IMR-90 (cell line): ENCODE measurements around the gene ZNF385B. TPM values are rescaled to one million over a fixed set of nuclear protein-coding genes. Genes with fewer than 3 reads are reported as not detected.

Experiments
- ATAC-seq: fragments of 200-7000 bp; cut with Tn5 transposase; 2 replicates; pipeline ENCODE4 v1.9.1; 2020; ENCODE audit warnings: low read depth, mild to moderate bottlenecking, moderate library complexity
- BruUV-seq: library from RNA; stranded (reverse); fragments of 400-500 nt; replicated peaks from 2 replicates; lab custom pipeline; 2021; lab: Mats Ljungman, UMichigan
- CTCF ChIA-PET: fragments of 300-600 bp; formaldehyde crosslinking; extraction: SDS; loops from one replicate; lab custom pipeline; 2021; ENCODE audit warnings: antibody characterized with exemption; lab: Yijun Ruan, JAX
- POLR2A ChIA-PET: fragments of 300-600 bp; sonication (Branson Sonifier 250); formaldehyde crosslinking; loops from one replicate; lab custom pipeline; 2022; ENCODE audit warnings: antibody characterized with exemption; ENCODE audit not compliant: unreplicated experiment; lab: Charles Lee
- DNase-seq: peaks from one replicate; pipeline ENCODE4 v3.0.0; 2013
- H2AFZ ChIP-seq: replicated peaks from 2 replicates; pipeline ENCODE3; 2013; ENCODE audit warnings: low read length, mild to moderate bottlenecking; ENCODE audit not compliant: poor library complexity
- H2AK5ac ChIP-seq: 2 replicates; pipeline ENCODE4 v1.6.1; 2013; ENCODE audit warnings: low read depth, low read length, inconsistent platforms
- H2AK9ac ChIP-seq: replicated peaks from 2 replicates; pipeline ENCODE3; 2013; ENCODE audit warnings: mild to moderate bottlenecking, low read depth, low read length, moderate library complexity; ENCODE audit not compliant: poor library complexity
- H2BK120ac ChIP-seq: 2 replicates; pipeline ENCODE4 v1.6.1; 2013; ENCODE audit warnings: low read depth, low read length, inconsistent platforms
- H2BK15ac ChIP-seq: 3 replicates; pipeline ENCODE4 v1.6.1; 2013; ENCODE audit warnings: low read depth, low read length, inconsistent platforms
- H2BK20ac ChIP-seq: 2 replicates; pipeline ENCODE4 v1.6.1; 2013; ENCODE audit warnings: low read depth, mild to moderate bottlenecking, inconsistent platforms, low read length, moderate library complexity
- H2BK5ac ChIP-seq: 2 replicates; pipeline ENCODE4 v1.6.1; 2013; ENCODE audit warnings: mild to moderate bottlenecking, low read depth, low read length, inconsistent platforms; ENCODE audit not compliant: poor library complexity, severe bottlenecking
- H3K14ac ChIP-seq: replicated peaks from 2 replicates; pipeline ENCODE4 v1.6.1; 2013; ENCODE audit warnings: low read depth, low read length, inconsistent platforms
- H3K18ac ChIP-seq: 2 replicates; pipeline ENCODE4 v1.6.1; 2013; ENCODE audit warnings: low read depth, low read length, control low read depth
- H3K23ac ChIP-seq: 2 replicates; pipeline ENCODE4 v1.6.1; 2013; ENCODE audit warnings: low read depth, low read length, inconsistent platforms
- H3K27ac ChIP-seq: 2 replicates; pipeline ENCODE4 v1.5.1; 2013; ENCODE audit warnings: mild to moderate bottlenecking, control low read depth, low read length; ENCODE audit not compliant: insufficient read depth
- H3K27me3 ChIP-seq: 2 replicates; pipeline ENCODE4 v1.6.1; 2013; ENCODE audit warnings: low read length; ENCODE audit not compliant: control insufficient read depth, insufficient read depth
- H3K36me3 ChIP-seq: 2 replicates; pipeline ENCODE4 v1.6.1; 2013; ENCODE audit warnings: low read length, mixed read lengths; ENCODE audit not compliant: control insufficient read depth, insufficient read depth
- H3K4ac ChIP-seq: 2 replicates; pipeline ENCODE4 v1.6.1; 2013; ENCODE audit warnings: low read depth, low read length, inconsistent platforms
- H3K4me1 ChIP-seq: 2 replicates; pipeline ENCODE4 v1.6.1; 2013; ENCODE audit warnings: low read length, mixed read lengths; ENCODE audit not compliant: control insufficient read depth, insufficient read depth
- H3K4me2 ChIP-seq: 2 replicates; pipeline ENCODE4 v1.6.1; 2013; ENCODE audit warnings: low read depth, mild to moderate bottlenecking, control low read depth, low read length, moderate library complexity
- H3K4me3 ChIP-seq: 2 replicates; pipeline ENCODE4 v1.5.1; 2013; ENCODE audit warnings: low read depth, mild to moderate bottlenecking, control low read depth, low read length, moderate library complexity; ENCODE audit not compliant: insufficient read depth
- H3K56ac ChIP-seq: 2 replicates; pipeline ENCODE4 v1.6.1; 2013; ENCODE audit warnings: low read length, inconsistent platforms; ENCODE audit not compliant: insufficient read depth; ENCODE audit errors: extremely low read depth
- H3K79me1 ChIP-seq, 2 experiments: 2 replicates each; pipeline ENCODE4 v1.6.1; 2013; ENCODE audit warnings: low read length in 2 of 2, inconsistent platforms in 1 of 2, low read depth in 1 of 2
- H3K9ac ChIP-seq: 2 replicates; pipeline ENCODE4 v1.6.1; 2013; ENCODE audit warnings: low read depth, low read length, control low read depth
- H3K9me1 ChIP-seq: 2 replicates; pipeline ENCODE4 v1.6.1; 2013; ENCODE audit warnings: low read length, inconsistent platforms; ENCODE audit not compliant: insufficient read depth
- H3K9me3 ChIP-seq: 2 replicates; pipeline ENCODE4 v1.6.1; 2013; ENCODE audit warnings: low read length; ENCODE audit not compliant: control insufficient read depth, insufficient read depth
- H4K20me1 ChIP-seq: 2 replicates; pipeline ENCODE4 v1.6.1; 2013; ENCODE audit warnings: low read length, inconsistent platforms; ENCODE audit not compliant: insufficient read depth
- H4K5ac ChIP-seq: 2 replicates; pipeline ENCODE4 v1.6.1; 2013; ENCODE audit warnings: mild to moderate bottlenecking, low read depth, low read length, control low read depth
- H4K8ac ChIP-seq, 2 experiments: 2 replicates each; pipeline ENCODE4 v1.6.1; 2013; ENCODE audit warnings: low read depth in 2 of 2, low read length in 2 of 2, control low read depth in 1 of 2, inconsistent platforms in 1 of 2
- H4K91ac ChIP-seq: 2 replicates; pipeline ENCODE4 v1.6.1; 2013; ENCODE audit warnings: low read depth, low read length, inconsistent platforms; ENCODE audit not compliant: insufficient read depth
- BHLHE40 ChIP-seq: fragments of 150-350 bp; IDR thresholded peaks from 2 replicates; pipeline ENCODE4 v1.6.1; 2016; ENCODE audit warnings: mild to moderate bottlenecking, low read depth, low read length
- CEBPB ChIP-seq: IDR thresholded peaks from 2 replicates; pipeline ENCODE4 v1.6.1; 2012; ENCODE audit warnings: low read depth, low read length, improper control_type of control experiment
- CHD1 ChIP-seq: IDR thresholded peaks from 2 replicates; pipeline ENCODE4 v1.6.1; 2012; ENCODE audit warnings: low read depth, low read length, improper control_type of control experiment
- FOS ChIP-seq: fragments of 150-350 bp; IDR thresholded peaks from 2 replicates; pipeline ENCODE4 v1.6.1; 2016; ENCODE audit warnings: low read depth, low read length
- MAFK ChIP-seq: IDR thresholded peaks from 2 replicates; pipeline ENCODE4 v1.6.1; 2012; ENCODE audit warnings: low read depth, low read length, improper control_type of control experiment
- MAZ ChIP-seq: IDR thresholded peaks from 2 replicates; pipeline ENCODE4 v1.6.1; 2012; ENCODE audit warnings: low read depth, mild to moderate bottlenecking, low read length, improper control_type of control experiment, moderate library complexity, borderline replicate concordance
- MXI1 ChIP-seq: IDR thresholded peaks from 2 replicates; pipeline ENCODE4 v1.6.1; 2012; ENCODE audit warnings: low read depth, mild to moderate bottlenecking, low read length, moderate library complexity, borderline replicate concordance
- NFE2L2 ChIP-seq: fragments of 150-350 bp; IDR thresholded peaks from 2 replicates; pipeline ENCODE4 v1.6.1; 2016; ENCODE audit warnings: low read depth, mild to moderate bottlenecking, low read length
- POLR2A ChIP-seq: IDR thresholded peaks from 2 replicates; pipeline ENCODE4 v1.6.1; 2012; ENCODE audit warnings: mild to moderate bottlenecking, low read depth, low read length
- RAD21 ChIP-seq: IDR thresholded peaks from 2 replicates; pipeline ENCODE4 v1.6.1; 2012; ENCODE audit warnings: low read length, improper control_type of control experiment
- RCOR1 ChIP-seq: IDR thresholded peaks from 2 replicates; pipeline ENCODE4 v1.6.1; 2012; ENCODE audit warnings: mild to moderate bottlenecking, low read length, improper control_type of control experiment; ENCODE audit not compliant: insufficient replicate concordance
- RFX5 ChIP-seq: IDR thresholded peaks from 2 replicates; pipeline ENCODE4 v1.8.0; 2012; ENCODE audit warnings: low read depth, mild to moderate bottlenecking, low read length, moderate library complexity
- SMC3 ChIP-seq: fragments of 150-350 bp; IDR thresholded peaks from 2 replicates; pipeline ENCODE4 v1.6.1; 2016; ENCODE audit warnings: low read depth, mild to moderate bottlenecking, antibody characterized with exemption, low read length, moderate library complexity
- WGBS, 2 experiments: methylation state at CpG; one replicate each; pipeline versions ENCODE4 v1.1.5 to v1.1.7; 2013; ENCODE audit warnings: missing lambda C conversion rate in 2 of 2; ENCODE audit not compliant: insufficient read length in 1 of 2; ENCODE audit errors: extremely low coverage in 2 of 2; 5-methylcytosine and 5-hydroxymethylcytosine counted together
- dilution Hi-C: fragments of 300-500 bp; cut with HindIII; formaldehyde crosslinking; loops from one replicate; pipeline ENCODE4 v1.14.3; 2018; ENCODE audit warnings: low sequenced_read_pairs; ENCODE audit not compliant: unreplicated experiment
- in situ Hi-C: fragments of 300-500 bp; cut with MboI; formaldehyde crosslinking; loops from 3 replicates; pipeline ENCODE4 v1.14.3; 2019; ENCODE audit warnings: low sequenced_read_pairs, inconsistent platforms, mixed read lengths
- intact Hi-C: fragments of 100-400 bp; cut with micrococcal nuclease; formaldehyde crosslinking; loops from 2 replicates; pipeline ENCODE4 v1.10.0; 2022
- polyA plus RNA-seq, 3 experiments: library from polyadenylated mRNA; depleted of rRNA; stranded (reverse); fragments of >200 nt; gene quantifications; 2 replicates each; pipeline ENCODE4 v1.2.3, GENCODE V29; 2012; ENCODE audit warnings: low replicate concordance in 1 of 3
- total RNA-seq: library from RNA; depleted of rRNA; stranded (reverse); fragments of >200 nt; gene quantifications from 2 replicates; pipeline ENCODE4 v1.2.3, GENCODE V29; 2012
- TF ChIP-seq, protein P1 (sequence below): fragments of 150-350 bp; IDR thresholded peaks from 2 replicates; pipeline ENCODE4 v1.6.1; 2016; ENCODE audit warnings: low read depth, mild to moderate bottlenecking, low read length, moderate library complexity, borderline replicate concordance
- TF ChIP-seq, protein P2 (sequence below): fragments of 150-350 bp; IDR thresholded peaks from 2 replicates; pipeline ENCODE4 v1.6.1; 2017; ENCODE audit warnings: mild to moderate bottlenecking, antibody characterized with exemption, low read length, low read depth
- TF ChIP-seq, protein P3 (sequence below): conservative IDR thresholded peaks from 2 replicates; pipeline ENCODE4 v1.5.1; 2012; ENCODE audit warnings: mild to moderate bottlenecking, low read depth, low read length, improper control_type of control experiment

ZNF385B gene
- total and polyA plus RNA-seq, 2 of the 4 experiments (the other 2 are of a cell fraction): not detected

DNA sequence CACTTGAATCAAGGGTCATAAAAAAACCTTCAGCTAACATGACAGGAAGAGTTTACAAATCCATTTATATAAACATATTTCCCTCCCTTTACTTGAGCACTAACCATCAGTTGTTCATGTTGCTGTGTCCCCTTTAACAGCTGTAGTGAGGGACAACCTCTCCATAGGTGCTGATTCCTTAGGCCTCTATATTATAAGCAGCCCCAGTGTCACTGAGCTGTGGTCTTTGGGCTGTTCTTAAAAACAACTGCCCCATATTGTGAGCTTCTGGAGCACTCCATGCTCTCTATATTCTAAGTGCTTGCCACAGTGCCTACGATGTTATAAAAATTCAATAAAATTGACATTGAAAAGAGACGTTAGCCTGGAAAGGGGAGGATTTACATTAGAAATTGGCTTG lies 175.3 kb downstream of the ZNF385B start:
- in situ Hi-C loops: no loop called here

More for the DNA sequence above, 175.3 kb downstream of the ZNF385B start:
- Histone ChIP-seq H2BK15ac (no peak overlapping the region), H4K8ac (no peak overlapping the region), H3K4me3 (no peak overlapping the region), H2BK5ac (no peak overlapping the region), H3K9ac (no peak overlapping the region), H2BK20ac (no peak overlapping the region), H3K4me1 (peaks cover 2% of the 10 kb centered on the region), H3K4me2 (no peak overlapping the region), H3K18ac (no peak overlapping the region), H2BK120ac (no peak overlapping the region), H3K56ac (no peak overlapping the region), H3K14ac (no peak overlapping the region), H4K20me1 (no peaks in the 10 kb centered on the region), H3K27me3 (no peaks in the 10 kb centered on the region), H2AK9ac (no peak overlapping the region), H2AK5ac (no peak overlapping the region), H4K5ac (no peak overlapping the region), H3K9me1 (no peaks in the 10 kb centered on the region), H3K79me1 (no peaks in the 10 kb centered on the region), H3K9me3 (no peaks in the 10 kb centered on the region), H4K91ac (no peak overlapping the region), H2AFZ (no peak overlapping the region), H3K23ac (no peak overlapping the region), H3K4ac (no peak overlapping the region), H3K27ac (no peak overlapping the region), H3K36me3 (no peaks in the 10 kb centered on the region)
- POLR2A ChIA-PET: no interaction called here
- WGBS, 2 experiments: no CpG with 5 or more reads among the region's 2 CpGs
- intact Hi-C loops (no loop called here), dilution Hi-C loops (no loop called here)
- no TSS peak for BruUV-seq
- DNase-seq (no peak), ATAC-seq (no peak)
- CTCF ChIA-PET: no interaction called here
- TF ChIP-seq RCOR1 (no peak), RFX5 (no peak), CHD1 (no peak), MXI1 (no peak), POLR2A (no peak), FOS (no peak), RAD21 (no peak), CEBPB (no peak), SMC3 (no peak), MAFK (no peak), BHLHE40 (no peak), NFE2L2 (no peak), MAZ (no peak)
- TF ChIP-seq, protein P1, sequence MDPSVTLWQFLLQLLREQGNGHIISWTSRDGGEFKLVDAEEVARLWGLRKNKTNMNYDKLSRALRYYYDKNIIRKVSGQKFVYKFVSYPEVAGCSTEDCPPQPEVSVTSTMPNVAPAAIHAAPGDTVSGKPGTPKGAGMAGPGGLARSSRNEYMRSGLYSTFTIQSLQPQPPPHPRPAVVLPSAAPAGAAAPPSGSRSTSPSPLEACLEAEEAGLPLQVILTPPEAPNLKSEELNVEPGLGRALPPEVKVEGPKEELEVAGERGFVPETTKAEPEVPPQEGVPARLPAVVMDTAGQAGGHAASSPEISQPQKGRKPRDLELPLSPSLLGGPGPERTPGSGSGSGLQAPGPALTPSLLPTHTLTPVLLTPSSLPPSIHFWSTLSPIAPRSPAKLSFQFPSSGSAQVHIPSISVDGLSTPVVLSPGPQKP: no peak
- TF ChIP-seq, protein P2, sequence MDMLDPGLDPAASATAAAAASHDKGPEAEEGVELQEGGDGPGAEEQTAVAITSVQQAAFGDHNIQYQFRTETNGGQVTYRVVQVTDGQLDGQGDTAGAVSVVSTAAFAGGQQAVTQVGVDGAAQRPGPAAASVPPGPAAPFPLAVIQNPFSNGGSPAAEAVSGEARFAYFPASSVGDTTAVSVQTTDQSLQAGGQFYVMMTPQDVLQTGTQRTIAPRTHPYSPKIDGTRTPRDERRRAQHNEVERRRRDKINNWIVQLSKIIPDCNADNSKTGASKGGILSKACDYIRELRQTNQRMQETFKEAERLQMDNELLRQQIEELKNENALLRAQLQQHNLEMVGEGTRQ: no peak
- TF ChIP-seq, protein P3, sequence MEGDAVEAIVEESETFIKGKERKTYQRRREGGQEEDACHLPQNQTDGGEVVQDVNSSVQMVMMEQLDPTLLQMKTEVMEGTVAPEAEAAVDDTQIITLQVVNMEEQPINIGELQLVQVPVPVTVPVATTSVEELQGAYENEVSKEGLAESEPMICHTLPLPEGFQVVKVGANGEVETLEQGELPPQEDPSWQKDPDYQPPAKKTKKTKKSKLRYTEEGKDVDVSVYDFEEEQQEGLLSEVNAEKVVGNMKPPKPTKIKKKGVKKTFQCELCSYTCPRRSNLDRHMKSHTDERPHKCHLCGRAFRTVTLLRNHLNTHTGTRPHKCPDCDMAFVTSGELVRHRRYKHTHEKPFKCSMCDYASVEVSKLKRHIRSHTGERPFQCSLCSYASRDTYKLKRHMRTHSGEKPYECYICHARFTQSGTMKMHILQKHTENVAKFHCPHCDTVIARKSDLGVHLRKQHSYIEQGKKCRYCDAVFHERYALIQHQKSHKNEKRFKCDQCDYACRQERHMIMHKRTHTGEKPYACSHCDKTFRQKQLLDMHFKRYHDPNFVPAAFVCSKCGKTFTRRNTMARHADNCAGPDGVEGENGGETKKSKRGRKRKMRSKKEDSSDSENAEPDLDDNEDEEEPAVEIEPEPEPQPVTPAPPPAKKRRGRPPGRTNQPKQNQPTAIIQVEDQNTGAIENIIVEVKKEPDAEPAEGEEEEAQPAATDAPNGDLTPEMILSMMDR: no peak
